ENCODE data around the gene SLC12A3. TPM values are rescaled to one million over a fixed set of nuclear protein-coding genes. Genes with fewer than 3 reads are reported as not detected.
A peak's percentile ranks its signal among the peaks of the same experiment; 100 is the strongest.

SLC12A3 gene
- total RNA-seq, 2 donors from 2014 or later = not detected

DNA sequence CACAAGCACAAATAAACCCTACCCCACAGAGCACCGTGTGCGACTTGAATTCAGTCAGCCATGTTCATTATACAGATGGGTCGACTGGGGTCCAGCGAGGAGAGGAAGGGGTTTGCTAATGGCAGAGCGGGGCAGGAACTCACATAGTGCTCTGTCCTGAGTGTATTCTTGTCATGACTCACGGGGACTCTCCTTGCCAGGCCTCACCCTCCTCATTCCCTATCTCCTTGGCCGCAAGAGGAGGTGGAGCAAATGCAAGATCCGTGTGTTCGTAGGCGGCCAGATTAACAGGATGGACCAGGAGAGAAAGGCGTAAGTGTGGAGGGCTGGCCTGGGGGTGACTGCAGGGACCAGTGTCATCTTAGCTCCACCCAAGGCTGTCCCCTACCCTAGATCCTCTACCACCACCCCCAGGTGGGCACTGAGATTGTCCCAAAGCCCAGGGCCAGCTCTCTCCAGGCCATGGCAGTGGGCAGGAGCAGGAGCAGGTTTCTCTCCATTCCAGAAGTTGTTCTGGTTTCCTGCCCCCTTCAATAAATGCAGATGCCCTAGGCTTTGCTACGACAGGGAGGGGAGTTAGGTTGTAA, 29.4 kb downstream of the SLC12A3 start:
- Mint-ChIP-seq H3K36me3 (ENCODE audit: low read depth) (no peaks in the 10 kb centered on the region), H3K27ac (no peak overlapping the region), H3K4me3 (no peak overlapping the region), H3K27me3 (no peaks in the 10 kb centered on the region), H3K4me1 (peaks cover 11% of the 10 kb centered on the region)
- no peaks in the 10 kb centered on the region for H3K9me3 ChIP-seq (ENCODE audit: control insufficient read depth, low read length, poor library complexity, severe bottlenecking)
- ATAC-seq (no peak), DNase-seq (no peak)

DNA sequence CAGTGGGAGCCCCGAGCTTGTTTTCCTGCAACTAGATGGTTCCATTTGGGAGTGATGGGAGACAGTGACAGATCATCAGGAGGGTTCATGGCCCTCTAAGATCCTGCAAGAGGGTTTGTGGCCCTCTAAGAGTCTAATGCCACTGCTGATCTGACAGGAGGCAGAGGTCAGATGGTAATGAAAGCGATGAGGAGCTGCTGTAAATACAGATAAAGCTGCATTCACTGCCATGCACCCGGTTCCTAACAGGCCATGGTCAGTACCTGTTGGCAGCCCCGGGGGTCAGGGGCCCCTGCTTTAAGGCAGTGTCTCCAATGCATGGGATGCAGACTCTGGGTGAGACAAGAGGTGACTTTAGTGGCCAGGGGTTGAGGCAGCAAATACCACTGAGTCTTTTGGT, 30.8 kb downstream of the SLC12A3 start:
- Mint-ChIP-seq H3K27me3 (no peaks in the 10 kb centered on the region), H3K4me1 (peaks cover 22% of the 10 kb centered on the region), H3K27ac (peak overlapping the region; percentile 2), H3K4me3 (no peak overlapping the region), H3K36me3 (ENCODE audit: low read depth) (no peaks in the 10 kb centered on the region)
- H3K9me3 ChIP-seq (ENCODE audit: control insufficient read depth, low read length, poor library complexity, severe bottlenecking) = no peaks in the 10 kb centered on the region
- DNase-seq (no peak), ATAC-seq (no peak)

DNA sequence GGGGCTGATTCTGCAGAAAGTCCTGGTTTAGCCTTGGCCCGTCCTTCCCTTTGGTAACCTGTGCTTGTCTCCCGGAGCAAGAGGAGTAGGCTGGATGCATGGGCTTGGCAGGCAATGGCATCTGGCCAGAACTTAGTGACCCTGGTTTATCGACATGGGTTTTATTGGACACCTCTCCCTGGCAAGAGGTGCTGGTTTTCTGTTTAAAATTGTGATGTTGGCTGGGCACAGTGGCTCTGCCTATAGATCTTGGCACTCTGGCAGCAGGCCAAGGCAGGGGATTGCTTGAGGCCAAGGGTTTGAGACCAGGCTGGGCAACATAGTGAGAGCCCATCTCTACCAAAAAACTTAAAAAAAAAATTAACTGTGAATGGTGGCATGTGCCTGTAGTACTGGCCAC, 31.2 kb downstream of the SLC12A3 start:
- ATAC-seq (no peak), DNase-seq (no peak)
- peaks cover 25% of the 10 kb centered on the region for H3K4me1 Mint-ChIP-seq
- no peaks in the 10 kb centered on the region for H3K9me3 ChIP-seq (ENCODE audit: control insufficient read depth, low read length, poor library complexity, severe bottlenecking)
- no peaks in the 10 kb centered on the region for H3K27me3 Mint-ChIP-seq
- H3K4me3 Mint-ChIP-seq = no peak overlapping the region
- H3K27ac Mint-ChIP-seq = no peak overlapping the region
- no peaks in the 10 kb centered on the region for H3K36me3 Mint-ChIP-seq (ENCODE audit: low read depth)

DNA sequence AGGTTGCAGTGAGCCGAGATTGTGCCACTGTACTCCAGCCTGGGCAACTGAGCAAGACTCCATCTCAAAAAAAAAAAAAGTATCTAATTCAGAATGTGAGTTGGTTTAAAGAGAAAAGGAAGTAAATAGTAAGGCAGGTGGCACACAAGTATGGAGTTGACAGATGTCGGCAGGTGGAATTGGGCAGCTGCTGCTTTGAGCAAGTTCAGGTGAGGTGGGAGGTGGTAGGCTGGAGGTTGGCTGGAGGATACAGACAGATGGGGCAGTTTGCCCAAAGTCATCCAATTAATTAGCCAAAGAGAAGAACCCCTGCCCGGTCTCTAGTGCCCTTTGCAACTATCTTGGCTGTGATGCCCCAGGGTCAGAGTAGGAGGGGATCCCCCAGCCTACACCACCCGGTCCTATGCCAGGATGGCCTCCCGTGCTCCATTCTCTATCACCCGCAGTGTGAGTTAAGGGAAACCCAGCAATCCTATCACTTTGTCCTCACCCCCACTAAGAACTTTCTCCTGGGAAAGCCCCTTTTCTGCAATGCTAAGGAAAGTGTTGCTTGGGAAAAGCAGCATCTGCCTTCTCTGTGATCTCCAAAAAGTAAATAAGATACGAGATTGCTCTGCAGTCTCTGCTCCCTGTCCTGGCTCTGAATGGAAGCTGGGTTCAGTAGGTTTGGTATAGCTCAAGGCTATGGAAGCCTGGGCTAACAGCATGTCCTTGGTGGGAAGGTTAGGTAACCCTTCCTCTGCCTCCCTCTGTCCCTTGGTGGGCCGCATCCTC, 32.2 kb downstream of the SLC12A3 start:
- Mint-ChIP-seq H3K36me3 (ENCODE audit: low read depth) (no peaks in the 10 kb centered on the region), H3K4me1 (peaks cover 25% of the 10 kb centered on the region), H3K27me3 (peaks cover 7% of the 10 kb centered on the region), H3K27ac (no peak overlapping the region), H3K4me3 (no peak overlapping the region)
- DNase-seq (no peak), ATAC-seq (no peak)
- no peaks in the 10 kb centered on the region for H3K9me3 ChIP-seq (ENCODE audit: control insufficient read depth, low read length, poor library complexity, severe bottlenecking)

DNA sequence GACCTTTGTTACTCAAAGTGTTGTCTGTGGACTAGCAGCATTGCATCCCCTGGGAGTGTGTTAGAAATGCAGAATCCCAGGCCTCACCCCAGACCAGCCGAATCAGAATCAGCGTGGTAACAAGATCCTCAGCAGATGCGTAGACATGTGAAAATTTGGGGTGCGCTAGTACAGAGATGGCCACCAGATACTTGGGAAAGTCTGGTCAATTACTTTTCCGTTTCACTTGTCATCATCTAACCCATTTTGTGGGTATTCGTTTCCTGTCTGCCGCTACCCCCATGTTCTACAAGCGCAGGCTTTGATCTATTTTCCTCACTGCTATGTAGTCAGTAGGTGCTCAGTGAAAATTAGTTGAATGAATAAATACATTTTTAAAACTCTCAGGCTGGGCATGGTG, 33.8 kb downstream of the SLC12A3 start:
- no peak overlapping the region for H3K4me3 Mint-ChIP-seq
- H3K4me1 Mint-ChIP-seq = peaks cover 25% of the 10 kb centered on the region

DNA sequence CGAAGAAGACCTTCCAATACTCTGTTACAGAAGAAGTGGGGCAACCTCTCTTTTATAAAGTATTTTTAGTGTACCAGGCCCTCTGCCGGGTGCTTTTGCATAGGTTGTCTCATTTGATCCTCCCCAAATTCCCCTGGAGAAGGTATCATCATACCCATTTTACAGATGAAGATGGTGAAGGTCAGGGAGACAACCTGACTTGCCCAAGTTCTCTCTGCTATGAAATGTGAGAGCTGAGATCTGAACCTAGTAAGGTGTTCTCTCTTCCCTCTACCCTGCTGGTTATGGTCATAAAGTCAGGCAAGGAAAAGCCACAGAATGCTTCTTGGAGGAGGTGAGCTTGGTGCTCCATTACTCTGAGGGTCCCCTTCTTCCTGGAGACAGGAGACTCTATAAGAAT, 38.9 kb downstream of the SLC12A3 start:
- Mint-ChIP-seq H3K27me3 (peaks cover 7% of the 10 kb centered on the region), H3K36me3 (ENCODE audit: low read depth) (no peaks in the 10 kb centered on the region), H3K4me1 (peaks cover 20% of the 10 kb centered on the region), H3K27ac (no peak overlapping the region), H3K4me3 (no peak overlapping the region)
- ATAC-seq = no peak
- no peak for DNase-seq
- no peaks in the 10 kb centered on the region for H3K9me3 ChIP-seq (ENCODE audit: control insufficient read depth, low read length, poor library complexity, severe bottlenecking)

More for the DNA sequence above, 33.8 kb downstream of the SLC12A3 start:
- no peak for DNase-seq
- no peaks in the 10 kb centered on the region for H3K36me3 Mint-ChIP-seq (ENCODE audit: low read depth)
- peak; percentile 55 for ATAC-seq
- H3K27me3 Mint-ChIP-seq = peaks cover 7% of the 10 kb centered on the region
- H3K27ac Mint-ChIP-seq = peak overlapping the region; percentile 41
- no peaks in the 10 kb centered on the region for H3K9me3 ChIP-seq (ENCODE audit: control insufficient read depth, low read length, poor library complexity, severe bottlenecking)

DNA sequence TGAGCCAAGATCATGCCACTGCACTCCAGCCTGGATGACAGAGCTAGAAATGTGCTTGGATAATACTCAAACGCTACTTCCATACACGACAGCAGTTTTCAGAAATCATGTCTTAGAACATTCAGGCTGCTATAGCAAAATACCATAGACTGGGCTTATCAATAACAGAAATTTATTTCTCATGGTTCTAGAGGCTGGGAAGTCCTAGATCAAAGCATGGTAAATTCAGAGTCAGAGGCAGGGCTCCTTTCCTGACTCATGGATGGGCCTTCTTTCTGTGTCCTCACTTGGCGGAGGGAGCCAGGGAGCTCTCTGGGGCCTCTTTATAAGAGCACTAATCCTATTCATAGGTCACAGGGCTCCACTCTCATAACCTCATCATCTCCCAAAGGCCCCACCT, 42.4 kb downstream of the SLC12A3 start:
- no peak overlapping the region for H3K4me3 Mint-ChIP-seq
- no peaks in the 10 kb centered on the region for H3K36me3 Mint-ChIP-seq (ENCODE audit: low read depth)
- no peaks in the 10 kb centered on the region for H3K9me3 ChIP-seq (ENCODE audit: control insufficient read depth, low read length, poor library complexity, severe bottlenecking)
- ATAC-seq (no peak), DNase-seq (no peak)
- no peak overlapping the region for H3K27ac Mint-ChIP-seq
- peaks cover 6% of the 10 kb centered on the region for H3K27me3 Mint-ChIP-seq
- peaks cover 2% of the 10 kb centered on the region for H3K4me1 Mint-ChIP-seq

DNA sequence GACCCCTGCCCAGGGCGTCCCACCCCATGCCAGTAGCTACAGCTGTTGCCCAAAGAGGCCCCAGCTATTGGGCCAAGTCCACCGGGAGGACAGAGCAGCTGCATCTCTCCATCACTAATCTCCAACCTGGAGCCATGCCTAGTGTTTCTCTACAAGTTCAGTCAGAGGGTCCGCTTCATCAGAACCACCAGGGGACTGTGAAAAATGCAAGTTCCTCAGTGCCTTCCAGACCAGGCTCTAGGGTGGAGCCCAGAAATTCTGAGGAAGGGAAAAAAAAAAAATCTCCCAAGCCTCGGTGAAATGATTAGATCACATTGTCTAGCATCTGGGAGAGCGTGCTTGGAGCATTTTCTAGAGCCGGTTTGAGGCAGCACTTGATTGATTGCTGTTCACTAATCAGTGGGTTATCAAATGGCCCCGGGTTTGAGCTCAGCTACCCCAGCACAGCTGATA, 44.5 kb downstream of the SLC12A3 start:
- Mint-ChIP-seq H3K4me3 (no peak overlapping the region), H3K36me3 (ENCODE audit: low read depth) (no peaks in the 10 kb centered on the region), H3K27me3 (peaks cover 12% of the 10 kb centered on the region), H3K4me1 (peaks cover 3% of the 10 kb centered on the region), H3K27ac (no peak overlapping the region)
- DNase-seq (no peak), ATAC-seq (no peak)
- no peaks in the 10 kb centered on the region for H3K9me3 ChIP-seq (ENCODE audit: control insufficient read depth, low read length, poor library complexity, severe bottlenecking)

DNA sequence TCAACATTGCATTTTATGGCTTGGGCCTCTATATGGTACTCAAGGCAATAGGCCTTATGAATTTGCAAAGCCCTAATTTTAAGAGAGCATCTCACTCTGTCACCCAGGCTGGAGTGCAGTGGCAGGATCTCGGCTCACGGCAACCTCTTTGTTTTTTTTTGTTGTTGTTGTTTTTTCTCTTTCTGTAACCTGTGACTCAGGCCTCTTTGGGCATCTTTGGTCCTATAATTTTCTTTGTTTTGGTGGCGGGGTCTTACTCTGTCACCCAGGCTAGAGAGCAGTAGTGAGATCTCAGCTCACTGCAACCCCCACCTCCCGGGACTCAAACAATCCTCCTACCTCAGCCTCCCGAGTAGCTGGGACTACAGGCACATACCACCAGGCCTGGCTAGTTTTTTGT, 45.1 kb downstream of the SLC12A3 start:
- ATAC-seq = no peak
- peak overlapping the region; percentile 9 for H3K27ac Mint-ChIP-seq
- peaks cover 3% of the 10 kb centered on the region for H3K4me1 Mint-ChIP-seq
- H3K27me3 Mint-ChIP-seq = peaks cover 12% of the 10 kb centered on the region
- no peaks in the 10 kb centered on the region for H3K36me3 Mint-ChIP-seq (ENCODE audit: low read depth)
- H3K4me3 Mint-ChIP-seq = no peak overlapping the region
- DNase-seq = no peak
- no peaks in the 10 kb centered on the region for H3K9me3 ChIP-seq (ENCODE audit: control insufficient read depth, low read length, poor library complexity, severe bottlenecking)

DNA sequence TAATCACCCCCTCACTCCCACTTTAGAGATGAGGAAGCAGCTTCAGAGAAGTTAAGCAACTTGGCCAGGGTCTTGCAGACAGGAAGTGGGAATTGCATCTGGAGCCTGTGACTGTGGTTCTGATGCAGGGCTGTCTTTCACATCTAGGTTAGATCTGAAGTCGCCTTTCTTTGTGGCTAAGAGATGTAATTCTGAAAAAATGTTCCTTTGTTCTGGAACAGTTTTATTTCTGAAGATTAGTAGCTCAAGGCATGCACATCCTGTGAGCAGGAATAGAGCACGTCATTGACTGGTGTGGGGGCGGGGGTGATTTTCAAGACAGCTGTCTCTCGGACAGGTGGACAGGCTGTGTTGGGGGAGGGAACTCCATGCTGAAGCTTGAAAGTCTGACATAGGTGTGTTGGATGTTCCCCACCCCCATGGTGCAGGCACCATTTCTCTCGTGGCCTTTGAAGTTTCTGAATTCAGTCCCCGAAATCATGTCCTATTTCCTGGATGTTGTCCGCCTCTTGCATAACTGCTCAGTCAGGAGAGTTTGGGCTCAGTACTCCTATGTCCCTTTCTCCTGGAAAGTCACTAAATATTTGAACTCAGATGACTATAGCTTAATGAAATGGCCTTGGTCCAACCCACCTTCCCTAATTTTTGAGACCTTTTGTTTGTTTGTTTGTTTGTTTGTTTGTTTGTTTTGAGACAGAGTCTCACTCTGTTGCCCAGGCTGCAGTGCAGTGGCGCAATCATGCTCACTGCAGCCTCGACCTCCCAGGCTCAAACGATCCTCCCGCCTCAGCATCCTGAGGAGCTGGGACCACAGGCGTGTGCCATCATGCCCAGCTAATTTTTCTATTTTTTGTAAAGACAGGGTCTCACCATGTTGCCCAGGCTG, 45.9 kb downstream of the SLC12A3 start:
- Mint-ChIP-seq H3K27ac (peak overlapping the region; percentile 74), H3K27me3 (peaks cover 12% of the 10 kb centered on the region), H3K4me1 (peaks cover 3% of the 10 kb centered on the region), H3K4me3 (no peak overlapping the region), H3K36me3 (ENCODE audit: low read depth) (no peaks in the 10 kb centered on the region)
- DNase-seq = no peak
- no peaks in the 10 kb centered on the region for H3K9me3 ChIP-seq (ENCODE audit: control insufficient read depth, low read length, poor library complexity, severe bottlenecking)
- no peak for ATAC-seq

DNA sequence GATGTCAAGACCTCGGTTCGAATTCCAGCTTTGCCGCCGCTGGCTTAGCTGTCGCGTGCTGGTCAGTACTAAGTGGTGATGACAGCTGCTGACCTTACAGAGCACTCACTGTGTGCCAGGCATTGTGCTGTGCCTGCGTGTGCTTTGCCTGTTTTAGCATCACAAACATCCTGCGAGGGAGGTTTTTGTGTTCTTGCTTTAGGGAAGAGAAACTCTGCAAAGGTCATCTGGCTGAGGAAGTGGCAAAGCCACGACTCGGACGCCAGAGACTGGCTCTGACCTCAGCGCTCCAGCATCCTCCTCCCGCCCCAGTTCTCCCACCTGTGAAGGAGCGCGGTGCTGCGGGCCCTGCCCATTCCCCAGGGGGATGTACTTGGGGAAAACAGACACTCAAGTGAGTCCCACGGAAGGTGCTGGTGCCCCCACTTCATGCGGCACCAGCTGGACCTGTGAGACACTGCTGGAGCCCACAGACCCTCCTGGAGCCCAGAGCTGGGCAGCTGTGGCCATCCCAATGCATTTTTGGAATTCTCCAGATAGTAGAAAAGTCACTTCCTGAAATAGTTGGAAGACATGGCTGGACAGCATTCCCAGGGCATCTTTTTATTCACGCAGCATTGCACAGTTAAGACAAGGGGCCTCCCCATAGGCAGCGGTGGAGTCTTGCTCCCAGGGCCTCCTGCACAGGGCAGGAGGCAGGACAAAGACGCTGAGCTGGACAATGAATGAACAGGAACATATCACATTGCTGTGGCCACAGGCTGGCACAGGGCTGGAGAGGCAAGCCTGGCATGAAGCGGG, 47.0 kb downstream of the SLC12A3 start:
- Mint-ChIP-seq H3K36me3 (ENCODE audit: low read depth) (no peaks in the 10 kb centered on the region), H3K27me3 (peaks cover 12% of the 10 kb centered on the region), H3K4me3 (no peak overlapping the region), H3K4me1 (peaks cover 9% of the 10 kb centered on the region), H3K27ac (peak overlapping the region; percentile 74)
- ATAC-seq = peak; percentile 57
- no peak for DNase-seq
- no peaks in the 10 kb centered on the region for H3K9me3 ChIP-seq (ENCODE audit: control insufficient read depth, low read length, poor library complexity, severe bottlenecking)

DNA sequence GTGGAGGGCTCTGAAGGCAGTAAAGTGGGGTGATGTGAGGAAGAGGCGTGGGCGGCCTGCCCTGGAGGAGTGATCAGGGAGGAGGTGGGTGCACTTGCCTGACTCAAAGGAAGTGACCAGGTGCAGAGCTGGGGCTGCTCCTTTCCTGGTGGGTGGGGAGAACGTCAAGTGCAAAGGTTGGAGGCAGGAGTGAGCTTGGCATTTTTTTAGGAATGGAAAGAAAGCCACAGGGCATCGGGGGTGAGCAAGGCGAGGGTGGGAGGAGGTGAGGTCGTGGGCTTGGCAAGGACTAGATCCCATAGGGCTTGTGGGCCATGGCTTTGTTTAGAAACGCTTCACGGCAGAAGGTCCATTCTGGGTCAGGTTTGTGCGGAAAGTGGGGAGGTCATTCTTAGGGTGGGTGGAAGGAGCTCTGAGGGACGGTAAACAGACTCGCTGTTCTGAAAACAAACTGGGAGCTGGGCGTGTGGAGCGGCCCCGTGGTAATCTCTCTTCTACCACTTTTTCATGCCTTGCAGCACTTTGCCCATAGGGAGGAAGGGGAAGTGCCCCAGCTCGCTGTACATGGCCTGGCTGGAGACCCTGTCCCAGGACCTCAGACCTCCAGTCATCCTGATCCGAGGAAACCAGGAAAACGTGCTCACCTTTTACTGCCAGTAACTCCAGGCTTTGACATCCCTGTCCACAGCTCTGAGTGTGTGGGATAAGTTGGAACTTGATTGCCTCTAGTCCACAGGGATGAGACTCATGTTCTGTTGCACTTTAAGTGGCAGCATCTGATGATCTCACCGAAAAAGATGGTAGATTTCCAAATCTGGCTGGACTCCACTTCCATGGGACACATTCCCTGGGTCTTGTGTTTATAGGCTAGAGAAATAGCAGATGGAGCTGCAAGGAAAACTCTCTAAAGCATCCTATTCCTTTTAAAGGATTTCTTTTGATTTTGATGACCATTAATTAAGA, 48.0 kb downstream of the SLC12A3 start:
- Mint-ChIP-seq H3K27me3 (peaks cover 12% of the 10 kb centered on the region), H3K4me3 (no peak overlapping the region), H3K36me3 (ENCODE audit: low read depth) (peaks cover 3% of the 10 kb centered on the region), H3K4me1 (peaks cover 15% of the 10 kb centered on the region), H3K27ac (no peak overlapping the region)
- no peak for DNase-seq
- no peak for ATAC-seq
- no peaks in the 10 kb centered on the region for H3K9me3 ChIP-seq (ENCODE audit: control insufficient read depth, low read length, poor library complexity, severe bottlenecking)

Measured in T-helper 17 cell (primary cell).